T-helper 2 cell treated with Interferon-gamma antibody and Interleukin-4, amounts not matched to agents 100 ng/mL and 5 ng/mL, for 36 hours (primary cell): Measurements from ENCODE around the gene KCNIP3. TPM values are rescaled to one million over a fixed set of nuclear protein-coding genes. Genes with fewer than 3 reads are reported as not detected.
"Not testable (repeated sequence)": the region's sequence is repeated elsewhere in the genome, so short reads cannot be mapped to it uniquely, and the experiment has no call there.

Source experiments
- intact Hi-C: fragments of 100-400 bp; cut with micrococcal nuclease; formaldehyde crosslinking; loops from one replicate; pipeline ENCODE4 v1.15.1; 2023
- total RNA-seq: library from RNA; stranded (reverse); gene quantifications from 2 replicates; pipeline ENCODE4 v1.2.3, GENCODE V29; 2022

Gene KCNIP3
- total RNA-seq, 1 donor from 2014 or later, result not detected

GRCh38 chr2:95359031-95359430, 61.9 kb downstream of the KCNIP3 start:
- intact Hi-C loops, result no loop called here

DNA sequence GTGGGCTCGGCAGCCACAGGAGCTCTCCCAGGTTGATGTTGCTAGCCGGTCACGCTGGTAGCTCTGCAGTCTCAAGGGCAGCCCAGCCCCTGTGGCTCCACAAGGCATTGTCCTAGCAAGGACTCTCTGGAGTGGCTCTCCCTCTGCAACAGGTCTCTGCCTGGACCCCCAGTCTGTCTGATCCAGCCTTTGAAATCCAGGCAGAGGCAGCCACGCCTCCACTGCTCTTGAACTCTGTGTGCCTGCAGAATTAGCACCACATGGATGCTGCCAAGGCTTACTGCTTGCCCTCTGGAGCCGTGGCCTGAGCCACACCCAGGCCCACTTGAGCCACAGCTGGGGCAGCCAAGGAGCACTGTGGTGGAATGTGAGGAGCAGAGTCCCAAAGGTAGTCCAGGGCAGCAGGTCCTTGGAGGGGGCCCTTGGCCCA, 62.4 kb downstream of the KCNIP3 start:
- intact Hi-C loops, result no loop called here

GRCh38 chr2:95361216-95361980, 64.3 kb downstream of the KCNIP3 start:
- intact Hi-C loops, result no loop called here

DNA sequence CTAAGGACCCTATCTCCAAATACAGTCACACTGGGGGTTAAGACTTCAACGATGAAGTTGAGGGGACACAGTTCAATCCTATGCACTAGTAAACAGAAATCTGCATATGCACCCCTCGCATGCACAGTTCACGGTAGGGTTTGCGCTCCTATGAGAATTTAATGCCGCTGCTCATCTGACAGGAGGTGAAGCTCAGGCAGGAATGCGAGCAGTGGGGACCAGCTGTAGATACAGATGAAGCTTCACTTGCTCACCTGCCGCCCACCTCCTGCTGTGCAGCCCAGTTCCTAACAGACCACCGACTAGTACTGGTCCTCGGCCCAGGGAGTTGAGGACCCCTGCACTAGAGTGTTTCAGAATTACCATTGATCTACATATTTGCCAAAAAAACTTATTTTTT, 65.3 kb downstream of the KCNIP3 start:
- intact Hi-C loops, result no loop called here

- intact Hi-C loops, result no loop called here
Observed at GRCh38 chr2:95366514-95366913, 69.4 kb downstream of the KCNIP3 start.

- intact Hi-C loops, result no loop called here
Observed at GRCh38 chr2:95372216-95372829, 75.2 kb downstream of the KCNIP3 start.

DNA sequence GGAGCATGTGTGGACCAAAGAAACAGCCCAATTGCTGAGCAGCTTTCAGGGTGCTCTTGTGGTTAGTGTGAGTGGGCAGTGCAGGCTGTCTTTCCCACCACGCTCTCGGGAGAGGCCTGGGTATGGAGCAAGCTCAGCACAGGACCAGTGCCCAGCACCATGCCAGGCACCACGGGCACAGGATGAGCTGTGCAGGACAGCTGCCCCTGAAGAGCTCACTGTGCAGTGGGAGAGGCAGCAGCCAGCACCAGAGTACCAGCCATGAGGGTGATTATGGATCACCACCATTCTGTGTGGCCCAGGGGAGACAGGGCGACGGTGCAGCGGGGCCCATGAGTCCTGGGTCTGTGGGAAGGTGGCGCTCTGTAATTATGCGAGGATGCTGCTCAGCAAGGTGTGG, 75.7 kb downstream of the KCNIP3 start:
- intact Hi-C loops, result no loop called here

DNA sequence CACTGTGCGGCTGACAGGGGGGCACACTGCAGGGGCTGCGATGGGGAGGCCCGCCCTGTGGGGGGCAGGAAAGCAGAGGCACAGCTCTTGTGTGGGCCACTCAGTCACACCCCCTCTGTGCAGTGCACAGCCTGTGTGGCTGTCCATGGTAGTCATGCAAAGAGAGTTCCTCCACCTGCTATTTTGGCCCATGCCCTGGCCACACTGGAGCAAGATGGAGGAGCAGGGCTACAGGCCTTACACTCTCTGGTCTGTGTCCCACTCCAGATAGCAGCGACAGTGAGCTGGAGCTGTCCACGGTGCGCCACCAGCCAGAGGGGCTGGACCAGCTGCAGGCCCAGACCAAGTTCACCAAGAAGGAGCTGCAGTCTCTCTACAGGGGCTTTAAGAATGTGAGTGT, 76.9 kb downstream of the KCNIP3 start:
- intact Hi-C loops, result no loop called here

GRCh38 chr2:95374451-95374920, 77.3 kb downstream of the KCNIP3 start:
- intact Hi-C loops, result no loop called here

GRCh38 chr2:95374921-95375471, 77.8 kb downstream of the KCNIP3 start:
- intact Hi-C loops, result no loop called here

GRCh38 chr2:95375532-95376150, 78.5 kb downstream of the KCNIP3 start:
- intact Hi-C loops, result no loop called here

DNA sequence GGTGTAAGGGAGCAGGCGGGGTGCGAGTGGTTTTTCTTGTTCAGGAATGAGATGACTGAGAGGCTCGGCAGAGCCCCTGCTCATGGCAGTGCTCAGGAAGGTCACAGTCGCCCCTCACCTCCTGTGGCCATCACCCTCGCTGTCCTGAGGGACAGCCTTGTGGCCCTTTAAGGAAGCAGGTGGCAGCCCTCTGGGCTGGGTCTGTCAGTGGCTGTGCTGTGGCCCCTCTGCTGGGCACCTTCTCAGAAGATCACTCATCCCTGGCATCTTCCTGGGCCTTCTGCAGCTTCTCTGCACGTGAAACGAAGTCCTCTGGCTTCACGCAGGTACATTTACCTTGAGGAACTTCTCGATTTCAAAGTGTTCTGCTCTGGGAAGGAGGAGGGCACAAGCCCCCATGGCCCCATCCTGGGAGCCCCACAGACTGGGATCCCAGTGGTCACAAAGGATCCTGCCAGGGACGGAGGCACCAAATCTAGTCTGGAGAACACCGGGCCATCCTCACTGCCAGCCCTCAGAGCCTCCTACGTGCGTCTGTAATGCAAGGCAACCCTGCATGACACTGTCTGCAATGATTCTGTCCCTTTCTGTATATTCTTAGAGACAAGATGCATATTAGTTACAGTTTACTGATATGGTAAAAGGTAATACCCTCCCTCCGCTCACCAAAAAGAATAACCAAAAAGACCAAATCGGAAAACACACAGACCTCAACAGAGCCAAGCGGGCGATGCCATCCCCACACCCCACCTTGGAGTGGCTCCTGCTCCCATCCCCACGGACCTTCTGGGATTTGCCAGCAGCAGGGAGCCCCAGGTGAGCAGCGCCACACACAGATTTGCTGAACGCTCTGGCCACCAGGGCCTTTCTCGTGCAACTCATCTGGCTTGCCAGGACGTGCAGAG, 79.4 kb downstream of the KCNIP3 start:
- intact Hi-C loops, result no loop called here

GRCh38 chr2:95377216-95378123, 80.3 kb downstream of the KCNIP3 start:
- intact Hi-C loops, result no loop called here

DNA sequence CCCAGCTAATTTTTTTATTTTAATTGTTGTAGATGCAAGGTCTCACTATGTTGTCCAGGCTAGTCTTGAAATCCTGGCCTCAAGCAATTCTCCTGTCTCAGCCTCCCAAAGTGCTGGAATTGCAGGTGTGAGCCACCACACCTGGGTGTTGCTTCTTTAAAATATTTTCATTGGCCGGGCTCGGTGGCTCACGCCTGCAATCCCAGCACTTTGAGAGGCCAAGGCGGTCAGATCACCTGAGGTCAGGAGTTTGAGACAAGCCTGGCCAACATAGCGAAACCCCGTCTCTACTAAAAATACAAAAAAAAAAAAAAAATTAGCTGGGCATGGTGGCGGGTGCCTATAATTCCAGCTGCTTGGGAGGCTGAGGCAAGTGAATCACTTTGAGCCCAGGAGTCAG, 81.1 kb downstream of the KCNIP3 start:
- intact Hi-C loops, result not testable (repeated sequence)

DNA sequence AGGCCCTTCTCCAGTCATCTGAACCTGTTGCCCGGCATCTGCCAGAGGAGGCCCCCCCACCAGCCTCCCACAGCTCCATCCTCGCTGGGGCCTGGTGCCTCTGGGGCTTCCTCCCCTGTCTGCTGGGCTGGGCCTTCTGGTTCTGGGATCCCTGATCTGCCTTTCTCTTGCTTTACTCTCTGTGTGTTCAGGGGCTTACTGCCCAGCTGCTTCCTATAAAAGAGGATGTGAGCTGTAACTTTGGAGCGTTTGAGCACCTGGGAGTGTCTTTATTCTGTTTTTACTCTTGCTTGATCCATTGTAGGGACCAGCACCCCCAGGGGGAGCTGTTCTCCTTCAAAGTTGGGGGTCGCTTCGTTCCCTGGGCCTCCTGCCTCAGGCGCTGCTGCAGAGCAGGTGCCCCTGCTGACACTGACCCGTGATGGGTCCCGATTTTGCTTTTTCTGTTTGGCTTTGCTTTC, 82.3 kb downstream of the KCNIP3 start:
- intact Hi-C loops, result no loop called here

DNA sequence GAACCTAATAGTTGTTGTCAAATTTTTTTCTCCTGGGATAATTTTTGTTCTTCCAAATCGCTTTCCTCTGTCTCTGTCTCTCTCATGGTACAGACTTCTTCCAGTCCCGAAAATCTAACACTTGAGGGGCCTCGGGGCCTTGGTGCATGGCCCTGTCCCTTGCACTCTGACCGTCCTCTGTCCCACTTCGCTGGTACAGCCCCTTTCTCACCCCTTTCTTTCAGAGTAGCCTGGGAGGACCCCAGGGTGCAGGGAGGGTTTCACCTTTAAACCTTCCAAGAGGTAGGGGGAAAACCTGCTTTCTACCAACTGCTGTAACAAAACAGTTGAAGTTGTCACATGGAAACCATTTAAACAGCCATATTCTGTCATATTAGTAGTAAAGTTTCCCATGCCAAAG, 83.1 kb downstream of the KCNIP3 start:
- intact Hi-C loops, result no loop called here

GRCh38 chr2:95380731-95381130, 83.6 kb downstream of the KCNIP3 start:
- intact Hi-C loops, result no loop called here

- intact Hi-C loops, result no loop called here
Observed at GRCh38 chr2:95381212-95382191, 84.4 kb downstream of the KCNIP3 start.

- intact Hi-C loops, result no loop called here
Observed at GRCh38 chr2:95382192-95382591, 85.0 kb downstream of the KCNIP3 start.
